Adipocyte (in vitro differentiated cells): ENCODE measurements around the gene TBK1.
A peak's percentile ranks its signal among the peaks of the same experiment; 100 is the strongest.

Experiments used
- DNase-seq: peaks from one replicate; pipeline ENCODE4 v3.0.0-alpha.2; 2015; ENCODE audit warnings: low read depth
- H3K27me3 ChIP-seq: replicated peaks from 2 replicates; pipeline ENCODE4 v1.7.0; 2013; ENCODE audit warnings: mild to moderate bottlenecking, low read length, moderate library complexity; ENCODE audit not compliant: control insufficient read depth, insufficient read depth
- H3K36me3 ChIP-seq: 2 replicates; pipeline ENCODE4 v1.7.0; 2013; ENCODE audit warnings: low read length, mild to moderate bottlenecking, moderate library complexity; ENCODE audit not compliant: control insufficient read depth, insufficient read depth, severe bottlenecking
- H3K4me1 ChIP-seq: 2 replicates; pipeline ENCODE4 v1.7.0; 2013; ENCODE audit warnings: mild to moderate bottlenecking, low read length, moderate library complexity; ENCODE audit not compliant: control insufficient read depth, insufficient read depth
- H3K4me3 ChIP-seq: 2 replicates; pipeline ENCODE4 v1.7.0; 2013; ENCODE audit warnings: mild to moderate bottlenecking, low read length, moderate library complexity
- H3K9ac ChIP-seq: 2 replicates; pipeline ENCODE4 v1.7.0; 2013; ENCODE audit warnings: mild to moderate bottlenecking, low read length, moderate library complexity
- H3K9me3 ChIP-seq: 2 replicates; pipeline ENCODE4 v1.7.0; 2013; ENCODE audit warnings: mild to moderate bottlenecking, low read length, moderate library complexity; ENCODE audit not compliant: control insufficient read depth

Gene TBK1

GRCh38 chr12:64455506-64455905, 3.6 kb downstream of the TBK1 start:
- Histone ChIP-seq H3K4me1 (peaks cover 40% of the 10 kb centered on the region), H3K4me3 (no peak overlapping the region), H3K9ac (peak overlapping the region; percentile 17), H3K9me3 (no peaks in the 10 kb centered on the region), H3K27me3 (no peaks in the 10 kb centered on the region), H3K36me3 (peaks cover 31% of the 10 kb centered on the region)
- no peak for DNase-seq

GRCh38 chr12:64456119-64456518, 4.2 kb downstream of the TBK1 start:
- H3K9me3 ChIP-seq: no peaks in the 10 kb centered on the region

GRCh38 chr12:64457032-64457431, 5.1 kb downstream of the TBK1 start:
- peaks cover 44% of the 10 kb centered on the region for H3K4me1 ChIP-seq
- H3K36me3 ChIP-seq: peaks cover 31% of the 10 kb centered on the region
- H3K27me3 ChIP-seq: no peaks in the 10 kb centered on the region
- no peak overlapping the region for H3K4me3 ChIP-seq
- no peak overlapping the region for H3K9ac ChIP-seq
- DNase-seq: no peak
- H3K9me3 ChIP-seq: no peaks in the 10 kb centered on the region

More at GRCh38 chr12:64456119-64456518, 4.2 kb downstream of the TBK1 start:
- no peak for DNase-seq
- no peak overlapping the region for H3K9ac ChIP-seq
- no peaks in the 10 kb centered on the region for H3K27me3 ChIP-seq
- H3K36me3 ChIP-seq: peaks cover 31% of the 10 kb centered on the region
- H3K4me1 ChIP-seq: peaks cover 41% of the 10 kb centered on the region
- H3K4me3 ChIP-seq: no peak overlapping the region

- Histone ChIP-seq H3K36me3 (peaks cover 31% of the 10 kb centered on the region), H3K27me3 (no peaks in the 10 kb centered on the region), H3K9me3 (no peaks in the 10 kb centered on the region), H3K9ac (no peak overlapping the region), H3K4me1 (peaks cover 49% of the 10 kb centered on the region), H3K4me3 (no peak overlapping the region)
- DNase-seq: no peak
Measured at GRCh38 chr12:64457466-64457865, 5.5 kb downstream of the TBK1 start.

GRCh38 chr12:64457923-64458322, 6.0 kb downstream of the TBK1 start:
- Histone ChIP-seq H3K4me1 (peaks cover 52% of the 10 kb centered on the region), H3K4me3 (no peak overlapping the region), H3K9me3 (no peaks in the 10 kb centered on the region), H3K27me3 (no peaks in the 10 kb centered on the region), H3K36me3 (peaks cover 31% of the 10 kb centered on the region), H3K9ac (no peak overlapping the region)
- no peak for DNase-seq

GRCh38 chr12:64459394-64459891, 7.5 kb downstream of the TBK1 start:
- H3K36me3 ChIP-seq: peaks cover 35% of the 10 kb centered on the region
- H3K4me3 ChIP-seq: peak overlapping the region; percentile 70
- peaks cover 43% of the 10 kb centered on the region for H3K4me1 ChIP-seq
- H3K9me3 ChIP-seq: no peaks in the 10 kb centered on the region
- peak overlapping the region; percentile 36 for H3K9ac ChIP-seq
- no peak for DNase-seq
- no peaks in the 10 kb centered on the region for H3K27me3 ChIP-seq

GRCh38 chr12:64461634-64462414, 9.9 kb downstream of the TBK1 start:
- peaks cover 43% of the 10 kb centered on the region for H3K4me1 ChIP-seq
- peak; percentile 71 for DNase-seq

GRCh38 chr12:64466178-64466577, 14.3 kb downstream of the TBK1 start:
- H3K36me3 ChIP-seq: peaks cover 66% of the 10 kb centered on the region
- H3K4me3 ChIP-seq: no peak overlapping the region
- H3K9ac ChIP-seq: no peak overlapping the region
- H3K9me3 ChIP-seq: no peaks in the 10 kb centered on the region
- DNase-seq: no peak
- H3K27me3 ChIP-seq: no peaks in the 10 kb centered on the region
- H3K4me1 ChIP-seq: peaks cover 25% of the 10 kb centered on the region

More at GRCh38 chr12:64461634-64462414, 9.9 kb downstream of the TBK1 start:
- Histone ChIP-seq H3K36me3 (peaks cover 50% of the 10 kb centered on the region), H3K9me3 (no peaks in the 10 kb centered on the region), H3K27me3 (no peaks in the 10 kb centered on the region), H3K9ac (peak overlapping the region; percentile 40), H3K4me3 (peak overlapping the region; percentile 20)

- peaks cover 86% of the 10 kb centered on the region for H3K36me3 ChIP-seq
- H3K9ac ChIP-seq: no peak overlapping the region
- no peak for DNase-seq
- peaks cover 23% of the 10 kb centered on the region for H3K4me1 ChIP-seq
- no peaks in the 10 kb centered on the region for H3K27me3 ChIP-seq
- no peak overlapping the region for H3K4me3 ChIP-seq
- H3K9me3 ChIP-seq: no peaks in the 10 kb centered on the region
Measured at GRCh38 chr12:64468966-64469365, 17.0 kb downstream of the TBK1 start.

GRCh38 chr12:64469455-64470142, 17.7 kb downstream of the TBK1 start:
- peaks cover 86% of the 10 kb centered on the region for H3K36me3 ChIP-seq
- no peaks in the 10 kb centered on the region for H3K9me3 ChIP-seq
- H3K27me3 ChIP-seq: no peaks in the 10 kb centered on the region
- no peak overlapping the region for H3K4me3 ChIP-seq
- peaks cover 28% of the 10 kb centered on the region for H3K4me1 ChIP-seq
- no peak overlapping the region for H3K9ac ChIP-seq
- no peak for DNase-seq

- no peaks in the 10 kb centered on the region for H3K9me3 ChIP-seq
- no peak overlapping the region for H3K4me3 ChIP-seq
- peaks cover 28% of the 10 kb centered on the region for H3K4me1 ChIP-seq
- no peak for DNase-seq
- no peaks in the 10 kb centered on the region for H3K27me3 ChIP-seq
- no peak overlapping the region for H3K9ac ChIP-seq
- H3K36me3 ChIP-seq: peaks cover 86% of the 10 kb centered on the region
Measured at GRCh38 chr12:64470495-64470894, 18.6 kb downstream of the TBK1 start.
